Measurements from ENCODE around the gene CUX1. TPM values are rescaled to one million over a fixed set of nuclear protein-coding genes. Genes with fewer than 3 reads are reported as not detected.
"Not testable (repeated sequence)": the region's sequence is repeated elsewhere in the genome, so short reads cannot be mapped to it uniquely, and the experiment has no call there.

The CUX1 gene
- total RNA-seq, 1 donor from 2014 or later = 46.5 TPM

GRCh38 chr7:101999393-101999792, 182.0 kb downstream of the CUX1 start:
- DNase-seq (ENCODE audit: low read depth) = no peak

GRCh38 chr7:102000123-102000522, 182.7 kb downstream of the CUX1 start:
- peak; percentile 79 for DNase-seq (ENCODE audit: low read depth)

- no peak for DNase-seq (ENCODE audit: low read depth)
These were observed 186.8 kb downstream of the CUX1 start for GRCh38 chr7:102004229-102004628.

GRCh38 chr7:102004848-102005247, 187.4 kb downstream of the CUX1 start:
- no peak for DNase-seq (ENCODE audit: low read depth)

GRCh38 chr7:102005933-102006480, 188.6 kb downstream of the CUX1 start:
- DNase-seq (ENCODE audit: low read depth) = no peak

GRCh38 chr7:102006695-102007094, 189.3 kb downstream of the CUX1 start:
- no peak for DNase-seq (ENCODE audit: low read depth)

- no peak for DNase-seq (ENCODE audit: low read depth)
These were observed 191.3 kb downstream of the CUX1 start for GRCh38 chr7:102008535-102009262.

GRCh38 chr7:102009628-102010027, 192.2 kb downstream of the CUX1 start:
- no peak for DNase-seq (ENCODE audit: low read depth)

GRCh38 chr7:102012112-102012830, 194.8 kb downstream of the CUX1 start:
- DNase-seq (ENCODE audit: low read depth) = not testable (repeated sequence)

- no peak for DNase-seq (ENCODE audit: low read depth)
These were observed 195.6 kb downstream of the CUX1 start for GRCh38 chr7:102012941-102013461.

- DNase-seq (ENCODE audit: low read depth) = no peak
These were observed 201.4 kb downstream of the CUX1 start for GRCh38 chr7:102018876-102019275.

- DNase-seq (ENCODE audit: low read depth) = no peak
These were observed 202.0 kb downstream of the CUX1 start for GRCh38 chr7:102019461-102019860.

- DNase-seq (ENCODE audit: low read depth) = no peak
These were observed 204.6 kb downstream of the CUX1 start for GRCh38 chr7:102021841-102022618.

GRCh38 chr7:102024005-102024768, 206.8 kb downstream of the CUX1 start:
- no peak for DNase-seq (ENCODE audit: low read depth)

GRCh38 chr7:102024769-102025391, 207.5 kb downstream of the CUX1 start:
- DNase-seq (ENCODE audit: low read depth) = no peak

- DNase-seq (ENCODE audit: low read depth) = not testable (repeated sequence)
These were observed 208.4 kb downstream of the CUX1 start for GRCh38 chr7:102025777-102026176.

GRCh38 chr7:102028206-102028826, 210.9 kb downstream of the CUX1 start:
- no peak for DNase-seq (ENCODE audit: low read depth)

- no peak for DNase-seq (ENCODE audit: low read depth)
These were observed 212.2 kb downstream of the CUX1 start for GRCh38 chr7:102029616-102030015.

GRCh38 chr7:102030696-102031095, 213.3 kb downstream of the CUX1 start:
- DNase-seq (ENCODE audit: low read depth) = no peak

GRCh38 chr7:102036958-102037357, 219.5 kb downstream of the CUX1 start:
- DNase-seq (ENCODE audit: low read depth) = no peak

All from myocyte (in vitro differentiated cells).